Heart left ventricle (tissue), 13 donors: ENCODE data around the gene TTC3.

Experiments used
- POLR2A ChIP-seq, 2 donors: fragments of 450-650 bp; IDR thresholded peaks; one replicate each; pipeline ENCODE4 v1.6.1; 2017; ENCODE audit warnings: antibody characterized with exemption in 2 of 2, mild to moderate bottlenecking in 2 of 2, moderate library complexity in 2 of 2
- TF ChIP-seq, protein P1 (sequence below), 12 donors: fragments of 200-600 bp; sonication (generic) in 4 of 12; IDR thresholded peaks; one replicate each; pipeline versions ENCODE4 v1.5.0 to v1.8.0; 2018 to 2022; ENCODE audit warnings: antibody characterized with exemption in 12 of 12, mild to moderate bottlenecking in 5 of 12
- donor health status: ischemic (EF 13 %, LVEDD 7.1; RV severe dilation, severe dysfunction).
- donor health status: DM: no; HTN: yes; CAD: no.
- donor health status: DM: no; HTN: no; CAD: no.
- donor health status: ischemic (EF 25% LVEDD 6.9; RV normal size, moderate dysfunction).
- donor health status: ischemic (EF 25% LVEDD 5.7; RV mildly dilated, moderate dysfunction).
- donor health status: ischemic (EF 35%, LVEDD 5.7; RV mildly dilated, moderate dysfunction).
- donor health status: nonischemic (EF 11% LVEDD 7.7; RV severe dilation, severe dysfunction).
- donor health status: DM: yes; HTN: yes; CAD: no.
- donor health status: PGD.
- donor health status: ischemic (EF 29% LVEDD 5.4; RV normal size, mild dysfunction).
- donor health status: nonischemic (EF 23%, LVEDD 6.1; RV moderate dilation, normal function).

DNA sequence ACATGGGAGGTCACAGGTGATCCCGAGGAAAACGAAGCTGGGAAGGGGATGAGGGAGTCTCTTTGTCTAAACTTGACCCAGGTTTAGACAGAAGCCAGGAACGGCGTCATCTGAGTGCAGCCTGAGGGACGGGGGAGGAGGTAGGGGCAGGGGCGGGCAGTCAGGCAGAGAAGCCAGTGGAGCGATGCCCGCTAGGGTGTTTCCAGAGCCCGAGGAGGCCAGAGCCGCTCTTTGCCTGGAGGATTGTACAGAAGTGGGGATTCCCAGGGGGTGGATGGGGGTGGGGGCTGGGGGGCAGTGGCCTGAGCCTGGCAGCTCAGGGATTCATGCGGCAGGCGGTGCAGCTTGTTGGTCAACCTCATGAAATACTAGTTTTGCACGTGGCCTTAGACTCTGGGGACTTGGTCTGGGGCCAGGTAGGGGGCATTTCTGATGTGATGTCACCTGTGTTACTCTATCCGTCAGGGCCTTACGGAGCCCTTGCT, 135.7 kb downstream of the TTC3 start:
- TF ChIP-seq, protein P1, sequence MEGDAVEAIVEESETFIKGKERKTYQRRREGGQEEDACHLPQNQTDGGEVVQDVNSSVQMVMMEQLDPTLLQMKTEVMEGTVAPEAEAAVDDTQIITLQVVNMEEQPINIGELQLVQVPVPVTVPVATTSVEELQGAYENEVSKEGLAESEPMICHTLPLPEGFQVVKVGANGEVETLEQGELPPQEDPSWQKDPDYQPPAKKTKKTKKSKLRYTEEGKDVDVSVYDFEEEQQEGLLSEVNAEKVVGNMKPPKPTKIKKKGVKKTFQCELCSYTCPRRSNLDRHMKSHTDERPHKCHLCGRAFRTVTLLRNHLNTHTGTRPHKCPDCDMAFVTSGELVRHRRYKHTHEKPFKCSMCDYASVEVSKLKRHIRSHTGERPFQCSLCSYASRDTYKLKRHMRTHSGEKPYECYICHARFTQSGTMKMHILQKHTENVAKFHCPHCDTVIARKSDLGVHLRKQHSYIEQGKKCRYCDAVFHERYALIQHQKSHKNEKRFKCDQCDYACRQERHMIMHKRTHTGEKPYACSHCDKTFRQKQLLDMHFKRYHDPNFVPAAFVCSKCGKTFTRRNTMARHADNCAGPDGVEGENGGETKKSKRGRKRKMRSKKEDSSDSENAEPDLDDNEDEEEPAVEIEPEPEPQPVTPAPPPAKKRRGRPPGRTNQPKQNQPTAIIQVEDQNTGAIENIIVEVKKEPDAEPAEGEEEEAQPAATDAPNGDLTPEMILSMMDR (IDR thresholded peaks at IDR 0.05) = no peak
- no peak for TF ChIP-seq POLR2A (IDR thresholded peaks at IDR 0.05)
